GM23338 (cell line): ENCODE results near the gene ANKZF1. TPM values are rescaled to one million over a fixed set of nuclear protein-coding genes. Genes with fewer than 3 reads are reported as not detected.

Experiments used
- ATAC-seq: fragments of 200-7000 bp; cut with Tn5 transposase; 3 replicates; pipeline ENCODE4 v1.9.1; 2020
- DNase-seq: peaks from one replicate; pipeline ENCODE4 v3.0.0-alpha.2; 2015; ENCODE audit warnings: low spot score
- H2AFZ ChIP-seq: fragments of 200-600 bp; sonication (generic); 2 replicates; pipeline ENCODE4 v1.8.0; 2016; ENCODE audit warnings: antibody characterized with exemption, mild to moderate bottlenecking, moderate library complexity
- H3F3A ChIP-seq: fragments of 200-600 bp; sonication (generic); replicated peaks from 2 replicates; pipeline ENCODE4 v1.8.0; 2017; ENCODE audit warnings: antibody characterized with exemption, mixed run types, low read depth
- H3K27ac ChIP-seq: fragments of 200-600 bp; sonication (generic); 2 replicates; pipeline ENCODE4 v1.6.1; 2016; ENCODE audit warnings: low read depth
- H3K27me3 ChIP-seq: fragments of 200-600 bp; sonication (generic); 2 replicates; pipeline ENCODE4 v1.8.0; 2016; ENCODE audit warnings: mild to moderate bottlenecking, mixed run types, moderate library complexity; ENCODE audit not compliant: insufficient read depth
- H3K36me3 ChIP-seq: fragments of 200-600 bp; sonication (generic); 2 replicates; pipeline ENCODE4 v1.8.0; 2016; ENCODE audit warnings: mild to moderate bottlenecking; ENCODE audit not compliant: insufficient read depth
- H3K4me1 ChIP-seq: fragments of 200-600 bp; sonication (generic); 2 replicates; pipeline ENCODE4 v1.8.0; 2016; ENCODE audit warnings: mild to moderate bottlenecking, moderate library complexity; ENCODE audit not compliant: insufficient read depth
- H3K4me2 ChIP-seq: fragments of 200-600 bp; sonication (generic); 2 replicates; pipeline ENCODE4 v1.7.1; 2017; ENCODE audit warnings: mixed run types
- H3K4me3 ChIP-seq: fragments of 200-600 bp; sonication (generic); 2 replicates; pipeline ENCODE4 v1.6.1; 2016; ENCODE audit warnings: mixed run types
- H3K79me2 ChIP-seq: fragments of 200-600 bp; sonication (generic); replicated peaks from 2 replicates; pipeline ENCODE4 v1.8.0; 2017; ENCODE audit warnings: mild to moderate bottlenecking; ENCODE audit not compliant: insufficient read depth
- H3K9me2 ChIP-seq: fragments of 200-600 bp; sonication (generic); 2 replicates; pipeline ENCODE4 v1.8.0; 2017; ENCODE audit not compliant: insufficient read depth
- H4K20me1 ChIP-seq: fragments of 200-600 bp; sonication (generic); replicated peaks from 2 replicates; pipeline ENCODE4 v1.8.0; 2017; ENCODE audit warnings: mild to moderate bottlenecking; ENCODE audit not compliant: insufficient read depth
- H3K27ac Mint-ChIP-seq: 2 replicates; pipeline ENCODE4 v1.8.0; 2020; ENCODE audit warnings: inconsistent platforms, mild to moderate bottlenecking, moderate library complexity, mixed read lengths
- H3K27me3 Mint-ChIP-seq: 3 replicates; pipeline ENCODE4 v1.8.0; 2022; ENCODE audit warnings: low read depth, mild to moderate bottlenecking, moderate library complexity, mixed read lengths, inconsistent platforms; ENCODE audit not compliant: insufficient read depth, poor library complexity
- H3K36me3 Mint-ChIP-seq: 3 replicates; pipeline ENCODE4 v1.8.0; 2021; ENCODE audit warnings: low read depth, mild to moderate bottlenecking, inconsistent platforms, moderate library complexity, mixed read lengths
- H3K4me1 Mint-ChIP-seq: 3 replicates; pipeline ENCODE4 v1.8.0; 2020; ENCODE audit warnings: mild to moderate bottlenecking, inconsistent platforms, mixed read lengths
- H3K4me3 Mint-ChIP-seq: 3 replicates; pipeline ENCODE4 v1.8.0; 2021; ENCODE audit warnings: moderate library complexity, mild to moderate bottlenecking, inconsistent platforms, mixed read lengths
- H3K9me3 Mint-ChIP-seq: 3 replicates; pipeline ENCODE4 v1.8.0; 2020; ENCODE audit warnings: moderate library complexity, mild to moderate bottlenecking, inconsistent platforms, mixed read lengths
- CREB1 ChIP-seq: fragments of 250-450 bp; sonication (Bioruptor Pico); IDR thresholded peaks from 2 replicates; pipeline ENCODE4 v1.5.0; 2020; ENCODE audit warnings: low read depth, mild to moderate bottlenecking, moderate library complexity
- EZH2 ChIP-seq: fragments of 200-600 bp; sonication (generic); IDR thresholded peaks from one replicate; pipeline ENCODE4 v1.8.0; 2017; ENCODE audit warnings: antibody characterized with exemption, mild to moderate bottlenecking, low read depth; ENCODE audit not compliant: unreplicated experiment
- POLR2AphosphoS5 ChIP-seq: IDR thresholded peaks from 2 replicates; pipeline ENCODE4 v1.6.1; 2016; ENCODE audit warnings: antibody characterized with exemption, low read depth
- STAT1 ChIP-seq: IDR thresholded peaks from one replicate; pipeline ENCODE4 v1.6.1; 2016; ENCODE audit warnings: antibody characterized with exemption; ENCODE audit not compliant: unreplicated experiment
- ZNF114 ChIP-seq: fragments of 250-450 bp; sonication (Bioruptor Pico); IDR thresholded peaks from 2 replicates; pipeline ENCODE4 v1.5.0; 2020; ENCODE audit warnings: mild to moderate bottlenecking, moderate library complexity
- ZNF331 ChIP-seq: fragments of 250-450 bp; sonication (Bioruptor Pico); IDR thresholded peaks from 2 replicates; pipeline ENCODE4 v1.5.0; 2020; ENCODE audit warnings: low read depth, mild to moderate bottlenecking, moderate library complexity
- polyA plus RNA-seq: library from polyadenylated mRNA; unstranded; fragments of >200 nt; fragmentation: Nextera tagmentation; extraction: Ambion mirVana; gene quantifications from 2 replicates; pipeline ENCODE4 v1.2.1, GENCODE V29; 2016
- total RNA-seq: library from RNA; depleted of rRNA; stranded (reverse); fragments of >200 nt; shearing (Covaris generic); gene quantifications from 2 replicates; pipeline ENCODE4 v1.2.3, GENCODE V29; 2014
- TF ChIP-seq, protein P1 (sequence below), 2 experiments: fragments of 200-600 bp in 1 of 2; sonication (generic) in 1 of 2; conservative IDR thresholded peaks; 2 replicates each; pipeline versions ENCODE4 v1.5.1 to v1.6.1; 2016 to 2017; ENCODE audit warnings: antibody characterized with exemption in 2 of 2, low read depth in 2 of 2, mild to moderate bottlenecking in 2 of 2, moderate library complexity in 1 of 2
- TF ChIP-seq, protein P2 (sequence below): fragments of 250-450 bp; sonication (Bioruptor Pico); IDR thresholded peaks from 2 replicates; pipeline ENCODE4 v1.5.0; 2020; ENCODE audit warnings: mild to moderate bottlenecking, moderate library complexity

ANKZF1 gene
- total and polyA plus RNA-seq, 2 experiments from 2014 or later = 29.9 to 61.9 TPM

DNA sequence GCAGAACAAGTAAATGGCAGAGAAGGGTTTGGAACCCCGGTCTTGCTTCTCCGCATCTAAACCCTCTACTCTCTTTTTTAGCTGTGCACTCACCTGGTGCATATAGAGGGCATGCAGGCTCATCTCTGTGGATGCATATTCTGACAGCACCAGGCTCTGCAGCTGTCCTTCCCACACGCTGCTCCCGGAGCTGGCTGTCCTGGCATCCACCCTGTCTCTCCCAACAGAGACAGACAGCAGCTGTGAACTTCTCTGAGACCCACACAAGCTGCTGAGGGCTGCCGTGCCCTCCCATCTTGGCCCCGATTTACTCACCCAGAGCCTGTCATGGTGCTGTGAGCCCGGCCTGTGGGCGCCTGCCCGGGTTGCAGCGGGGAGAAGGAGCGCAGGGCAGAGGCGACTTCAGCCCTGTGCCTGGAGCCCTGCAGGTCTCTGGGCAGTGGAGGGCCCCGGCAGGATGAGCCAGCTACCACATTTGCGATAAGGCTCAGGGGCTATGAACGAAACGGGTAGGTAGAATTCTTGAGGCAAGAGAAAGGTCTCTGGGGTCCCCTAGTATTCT, 7.6 kb upstream of the ANKZF1 start:
- no peak overlapping the region for H3K27ac ChIP-seq
- ATAC-seq (no peak), DNase-seq (no peak)
- Mint-ChIP-seq H3K36me3 (peaks cover 44% of the 10 kb centered on the region), H3K27ac (no peak overlapping the region), H3K27me3 (peaks cover 15% of the 10 kb centered on the region), H3K4me3 (no peak overlapping the region), H3K9me3 (no peaks in the 10 kb centered on the region), H3K4me1 (peaks cover 12% of the 10 kb centered on the region)
- peaks cover 5% of the 10 kb centered on the region; the same call in 1 of the 2 replicates for H3K36me3 ChIP-seq
- H3F3A ChIP-seq = peaks cover 9% of the 10 kb centered on the region; the same call in 1 of the 2 replicates
- no peak overlapping the region for H3K4me3 ChIP-seq
- no peaks in the 10 kb centered on the region for H3K79me2 ChIP-seq
- no peaks in the 10 kb centered on the region for H3K27me3 ChIP-seq
- H3K9me2 ChIP-seq = no peaks in the 10 kb centered on the region
- H3K4me2 ChIP-seq = no peak overlapping the region
- TF ChIP-seq, protein P1, sequence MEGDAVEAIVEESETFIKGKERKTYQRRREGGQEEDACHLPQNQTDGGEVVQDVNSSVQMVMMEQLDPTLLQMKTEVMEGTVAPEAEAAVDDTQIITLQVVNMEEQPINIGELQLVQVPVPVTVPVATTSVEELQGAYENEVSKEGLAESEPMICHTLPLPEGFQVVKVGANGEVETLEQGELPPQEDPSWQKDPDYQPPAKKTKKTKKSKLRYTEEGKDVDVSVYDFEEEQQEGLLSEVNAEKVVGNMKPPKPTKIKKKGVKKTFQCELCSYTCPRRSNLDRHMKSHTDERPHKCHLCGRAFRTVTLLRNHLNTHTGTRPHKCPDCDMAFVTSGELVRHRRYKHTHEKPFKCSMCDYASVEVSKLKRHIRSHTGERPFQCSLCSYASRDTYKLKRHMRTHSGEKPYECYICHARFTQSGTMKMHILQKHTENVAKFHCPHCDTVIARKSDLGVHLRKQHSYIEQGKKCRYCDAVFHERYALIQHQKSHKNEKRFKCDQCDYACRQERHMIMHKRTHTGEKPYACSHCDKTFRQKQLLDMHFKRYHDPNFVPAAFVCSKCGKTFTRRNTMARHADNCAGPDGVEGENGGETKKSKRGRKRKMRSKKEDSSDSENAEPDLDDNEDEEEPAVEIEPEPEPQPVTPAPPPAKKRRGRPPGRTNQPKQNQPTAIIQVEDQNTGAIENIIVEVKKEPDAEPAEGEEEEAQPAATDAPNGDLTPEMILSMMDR (conservative IDR thresholded peaks at IDR 0.05; ENCODE audit: low read depth in 2 of 2) = no peak
- no peaks in the 10 kb centered on the region; the same call in 1 of the 2 replicates for H4K20me1 ChIP-seq
- H3K4me1 ChIP-seq = peaks cover 14% of the 10 kb centered on the region
- no peak overlapping the region for H2AFZ ChIP-seq

DNA sequence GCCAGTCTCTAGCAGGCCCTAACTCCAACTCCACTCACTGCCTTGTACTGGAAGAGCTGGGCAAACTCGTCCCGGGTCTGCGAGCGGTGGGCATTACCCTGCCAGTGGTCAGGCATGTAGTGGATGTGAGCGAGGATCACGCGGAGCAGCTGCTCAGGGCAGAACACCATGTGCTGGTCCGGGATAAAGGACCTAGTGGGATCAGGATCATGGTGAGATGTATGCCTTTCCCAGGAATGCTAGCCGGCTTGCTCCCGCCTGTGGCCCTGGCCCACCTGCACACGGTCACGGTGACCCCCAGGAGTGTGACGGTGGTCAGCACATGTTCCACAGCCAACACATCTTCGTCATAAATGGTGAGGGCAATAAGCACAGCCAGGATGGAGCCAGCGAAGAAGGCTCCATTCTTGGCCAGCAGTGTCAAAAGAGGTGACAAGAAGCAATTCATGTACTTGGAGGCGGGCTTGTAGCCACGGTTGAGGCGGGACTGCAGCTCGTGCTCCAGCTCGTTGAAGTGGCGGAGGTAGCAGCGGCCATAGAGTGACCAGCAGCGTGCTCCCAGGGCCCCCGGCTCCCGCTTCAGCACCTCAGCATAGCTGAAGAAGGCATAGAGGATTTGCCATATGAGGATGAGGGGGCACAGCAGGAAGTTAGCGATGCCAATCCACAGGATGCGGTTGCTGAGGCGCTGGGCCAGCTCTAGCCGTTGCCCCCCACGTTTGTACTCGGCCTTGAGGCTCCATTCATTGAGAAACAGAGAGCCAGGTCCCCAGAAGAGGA, 5.6 kb upstream of the ANKZF1 start:
- Histone ChIP-seq H3K4me1 (peaks cover 11% of the 10 kb centered on the region; the same call in 1 of the 2 replicates), H3K4me3 (no peak overlapping the region), H2AFZ (no peak overlapping the region), H3F3A (peaks cover 9% of the 10 kb centered on the region; the same call in 1 of the 2 replicates), H4K20me1 (no peaks in the 10 kb centered on the region; the same call in 1 of the 2 replicates), H3K4me2 (no peak overlapping the region), H3K36me3 (peaks cover 5% of the 10 kb centered on the region; the same call in 1 of the 2 replicates), H3K9me2 (no peaks in the 10 kb centered on the region), H3K27me3 (no peaks in the 10 kb centered on the region), H3K27ac (no peak overlapping the region), H3K79me2 (peaks cover 4% of the 10 kb centered on the region; the same call in 1 of the 2 replicates)
- Mint-ChIP-seq H3K4me3 (no peak overlapping the region), H3K9me3 (no peaks in the 10 kb centered on the region), H3K36me3 (peaks cover 42% of the 10 kb centered on the region), H3K4me1 (peaks cover 13% of the 10 kb centered on the region), H3K27ac (no peak overlapping the region), H3K27me3 (peaks cover 9% of the 10 kb centered on the region)
- DNase-seq (no peak), ATAC-seq (no peak)
- TF ChIP-seq ZNF114 = no peak
- no peak for TF ChIP-seq POLR2AphosphoS5
- no peak for TF ChIP-seq STAT1
- no peak for TF ChIP-seq EZH2
- TF ChIP-seq, protein P1 (conservative IDR thresholded peaks at IDR 0.05; ENCODE audit: low read depth in 2 of 2) = no peak
- TF ChIP-seq CREB1 (CRISPR knock-in tag) = no peak
- TF ChIP-seq, protein P2, sequence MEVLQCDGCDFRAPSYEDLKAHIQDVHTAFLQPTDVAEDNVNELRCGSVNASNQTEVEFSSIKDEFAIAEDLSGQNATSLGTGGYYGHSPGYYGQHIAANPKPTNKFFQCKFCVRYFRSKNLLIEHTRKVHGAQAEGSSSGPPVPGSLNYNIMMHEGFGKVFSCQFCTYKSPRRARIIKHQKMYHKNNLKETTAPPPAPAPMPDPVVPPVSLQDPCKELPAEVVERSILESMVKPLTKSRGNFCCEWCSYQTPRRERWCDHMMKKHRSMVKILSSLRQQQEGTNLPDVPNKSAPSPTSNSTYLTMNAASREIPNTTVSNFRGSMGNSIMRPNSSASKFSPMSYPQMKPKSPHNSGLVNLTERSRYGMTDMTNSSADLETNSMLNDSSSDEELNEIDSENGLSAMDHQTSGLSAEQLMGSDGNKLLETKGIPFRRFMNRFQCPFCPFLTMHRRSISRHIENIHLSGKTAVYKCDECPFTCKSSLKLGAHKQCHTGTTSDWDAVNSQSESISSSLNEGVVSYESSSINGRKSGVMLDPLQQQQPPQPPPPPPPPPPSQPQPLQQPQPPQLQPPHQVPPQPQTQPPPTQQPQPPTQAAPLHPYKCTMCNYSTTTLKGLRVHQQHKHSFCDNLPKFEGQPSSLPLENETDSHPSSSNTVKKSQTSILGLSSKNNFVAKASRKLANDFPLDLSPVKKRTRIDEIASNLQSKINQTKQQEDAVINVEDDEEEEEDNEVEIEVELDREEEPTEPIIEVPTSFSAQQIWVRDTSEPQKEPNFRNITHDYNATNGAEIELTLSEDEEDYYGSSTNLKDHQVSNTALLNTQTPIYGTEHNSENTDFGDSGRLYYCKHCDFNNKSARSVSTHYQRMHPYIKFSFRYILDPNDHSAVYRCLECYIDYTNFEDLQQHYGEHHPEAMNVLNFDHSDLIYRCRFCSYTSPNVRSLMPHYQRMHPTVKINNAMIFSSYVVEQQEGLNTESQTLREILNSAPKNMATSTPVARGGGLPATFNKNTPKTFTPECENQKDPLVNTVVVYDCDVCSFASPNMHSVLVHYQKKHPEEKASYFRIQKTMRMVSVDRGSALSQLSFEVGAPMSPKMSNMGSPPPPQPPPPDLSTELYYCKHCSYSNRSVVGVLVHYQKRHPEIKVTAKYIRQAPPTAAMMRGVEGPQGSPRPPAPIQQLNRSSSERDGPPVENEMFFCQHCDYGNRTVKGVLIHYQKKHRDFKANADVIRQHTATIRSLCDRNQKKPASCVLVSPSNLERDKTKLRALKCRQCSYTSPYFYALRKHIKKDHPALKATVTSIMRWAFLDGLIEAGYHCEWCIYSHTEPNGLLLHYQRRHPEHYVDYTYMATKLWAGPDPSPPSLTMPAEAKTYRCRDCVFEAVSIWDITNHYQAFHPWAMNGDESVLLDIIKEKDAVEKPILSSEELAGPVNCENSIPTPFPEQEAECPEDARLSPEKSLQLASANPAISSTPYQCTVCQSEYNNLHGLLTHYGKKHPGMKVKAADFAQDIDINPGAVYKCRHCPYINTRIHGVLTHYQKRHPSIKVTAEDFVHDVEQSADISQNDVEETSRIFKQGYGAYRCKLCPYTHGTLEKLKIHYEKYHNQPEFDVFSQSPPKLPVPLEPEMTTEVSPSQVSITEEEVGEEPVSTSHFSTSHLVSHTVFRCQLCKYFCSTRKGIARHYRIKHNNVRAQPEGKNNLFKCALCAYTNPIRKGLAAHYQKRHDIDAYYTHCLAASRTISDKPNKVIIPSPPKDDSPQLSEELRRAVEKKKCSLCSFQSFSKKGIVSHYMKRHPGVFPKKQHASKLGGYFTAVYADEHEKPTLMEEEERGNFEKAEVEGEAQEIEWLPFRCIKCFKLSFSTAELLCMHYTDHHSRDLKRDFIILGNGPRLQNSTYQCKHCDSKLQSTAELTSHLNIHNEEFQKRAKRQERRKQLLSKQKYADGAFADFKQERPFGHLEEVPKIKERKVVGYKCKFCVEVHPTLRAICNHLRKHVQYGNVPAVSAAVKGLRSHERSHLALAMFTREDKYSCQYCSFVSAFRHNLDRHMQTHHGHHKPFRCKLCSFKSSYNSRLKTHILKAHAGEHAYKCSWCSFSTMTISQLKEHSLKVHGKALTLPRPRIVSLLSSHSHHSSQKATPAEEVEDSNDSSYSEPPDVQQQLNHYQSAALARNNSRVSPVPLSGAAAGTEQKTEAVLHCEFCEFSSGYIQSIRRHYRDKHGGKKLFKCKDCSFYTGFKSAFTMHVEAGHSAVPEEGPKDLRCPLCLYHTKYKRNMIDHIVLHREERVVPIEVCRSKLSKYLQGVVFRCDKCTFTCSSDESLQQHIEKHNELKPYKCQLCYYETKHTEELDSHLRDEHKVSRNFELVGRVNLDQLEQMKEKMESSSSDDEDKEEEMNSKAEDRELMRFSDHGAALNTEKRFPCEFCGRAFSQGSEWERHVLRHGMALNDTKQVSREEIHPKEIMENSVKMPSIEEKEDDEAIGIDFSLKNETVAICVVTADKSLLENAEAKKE = no peak
- TF ChIP-seq ZNF331 = no peak
